Fibroblast of lung (primary cell): Measurements from ENCODE around the gene MAP9. TPM values are rescaled to one million over a fixed set of nuclear protein-coding genes. Genes with fewer than 3 reads are reported as not detected.

Source experiments
- DNase-seq, 2 donors: peaks; one replicate each; pipeline versions ENCODE4 v3.0.0 to v3.0.0-alpha.2; 2010; ENCODE audit warnings: low read depth in 2 of 2
- H2AFZ ChIP-seq: 2 replicates; pipeline ENCODE4 v1.5.1; 2012; ENCODE audit warnings: low read length, control low read depth, inconsistent platforms
- H3K27ac ChIP-seq: 2 replicates; pipeline ENCODE4 v1.5.1; 2011; ENCODE audit warnings: low read length, control low read depth; ENCODE audit not compliant: insufficient read depth
- H3K27me3 ChIP-seq: 2 replicates; pipeline ENCODE4 v1.5.1; 2011; ENCODE audit warnings: mild to moderate bottlenecking, low read length; ENCODE audit not compliant: control insufficient read depth, insufficient read depth
- H3K36me3 ChIP-seq: 2 replicates; pipeline ENCODE4 v1.5.1; 2011; ENCODE audit warnings: low read length; ENCODE audit not compliant: control insufficient read depth, insufficient read depth
- H3K4me1 ChIP-seq: 2 replicates; pipeline ENCODE4 v1.5.1; 2011; ENCODE audit warnings: low read length; ENCODE audit not compliant: control insufficient read depth, insufficient read depth; ENCODE audit errors: extremely low read depth
- H3K4me2 ChIP-seq: 2 replicates; pipeline ENCODE4 v1.5.1; 2011; ENCODE audit warnings: low read length, control low read depth; ENCODE audit not compliant: insufficient read depth; ENCODE audit errors: extremely low read depth
- H3K4me3 ChIP-seq, 4 experiments: fragments of 200-600 bp in 1 of 4; sonication (generic) in 1 of 4; replicated peaks in 1 of 4; 2 replicates each; pipeline ENCODE4 v1.5.1; 2011 to 2016; ENCODE audit warnings: low read length in 4 of 4, low read depth in 3 of 4, mild to moderate bottlenecking in 3 of 4, control low read depth in 2 of 4, inconsistent platforms in 1 of 4, mixed read lengths in 1 of 4; ENCODE audit not compliant: insufficient read depth in 1 of 4; ENCODE audit errors: control extremely low read depth in 1 of 4
- H3K79me2 ChIP-seq: 2 replicates; pipeline ENCODE4 v1.5.1; 2012; ENCODE audit warnings: mild to moderate bottlenecking, low read length, inconsistent platforms; ENCODE audit not compliant: control insufficient read depth, insufficient read depth
- H3K9ac ChIP-seq: 2 replicates; pipeline ENCODE4 v1.5.1; 2011; ENCODE audit warnings: mild to moderate bottlenecking, low read length, control low read depth; ENCODE audit not compliant: insufficient read depth
- H3K9me3 ChIP-seq: 2 replicates; pipeline ENCODE4 v1.5.1; 2012; ENCODE audit warnings: low read depth, low read length; ENCODE audit not compliant: control insufficient read depth, insufficient read depth
- H4K20me1 ChIP-seq: 2 replicates; pipeline ENCODE4 v1.5.1; 2011; ENCODE audit warnings: low read length; ENCODE audit not compliant: control insufficient read depth, insufficient read depth; ENCODE audit errors: extremely low read depth
- CTCF ChIP-seq, 2 donors: IDR thresholded peaks in 1 of 2; conservative IDR thresholded peaks in 1 of 2; 1 replicate in 1 of 2; 2 replicates in 1 of 2; pipeline ENCODE4 v1.5.1; 2011 to 2012; ENCODE audit warnings: low read length in 2 of 2, control low read depth in 1 of 2, inconsistent platforms in 1 of 2, low read depth in 1 of 2, mild to moderate bottlenecking in 1 of 2
- EZH2 ChIP-seq: IDR thresholded peaks from 2 replicates; pipeline ENCODE4 v1.5.1; 2012; ENCODE audit warnings: low read length, control low read depth, mild to moderate bottlenecking; ENCODE audit errors: missing control alignments
- polyA plus RNA-seq, 2 donors: library from polyadenylated mRNA; depleted of rRNA in 1 of 2; stranded (reverse) in 1 of 2; unstranded in 1 of 2; fragments of >200 nt; gene quantifications; 2 replicates each; pipeline ENCODE4 v1.2.1, GENCODE V29; 2011 to 2012; ENCODE audit warnings: missing spikeins in 1 of 2
- total RNA-seq: library from RNA; depleted of rRNA; stranded (reverse); fragments of >200 nt; gene quantifications from 2 replicates; pipeline ENCODE4 v1.2.1, GENCODE V29; 2014

Gene MAP9
- total and polyA plus RNA-seq, 2 donors (not counting 1 experiment from before 2014, with no cell fraction given): 12.6 to 14.7 TPM

- H3K9ac ChIP-seq: no peak overlapping the region
- no peak overlapping the region for H3K4me2 ChIP-seq
- no peak for DNase-seq
- no peak overlapping the region for H3K4me3 ChIP-seq
- H3K36me3 ChIP-seq: no peaks in the 10 kb centered on the region
- TF ChIP-seq CTCF (conservative IDR thresholded peaks at IDR 0.05 in 1 of 2, IDR thresholded peaks at IDR 0.05 in 1 of 2; ENCODE audit: low read depth in 1 of 2, low read length in 2 of 2) (no peak), EZH2 (no peak)
- no peaks in the 10 kb centered on the region for H3K79me2 ChIP-seq
- no peaks in the 10 kb centered on the region for H4K20me1 ChIP-seq
- no peak overlapping the region for H2AFZ ChIP-seq
- H3K27ac ChIP-seq: no peak overlapping the region
- no peaks in the 10 kb centered on the region for H3K4me1 ChIP-seq
- H3K27me3 ChIP-seq: no peaks in the 10 kb centered on the region
- no peaks in the 10 kb centered on the region for H3K9me3 ChIP-seq
These were observed 34.8 kb upstream of the MAP9 start for GRCh38 chr4:155411546-155411945.

- Histone ChIP-seq H3K9ac (no peak overlapping the region), H3K4me2 (no peak overlapping the region), H3K4me1 (peaks cover 5% of the 10 kb centered on the region), H3K9me3 (no peaks in the 10 kb centered on the region), H3K79me2 (no peaks in the 10 kb centered on the region), H3K36me3 (no peaks in the 10 kb centered on the region), H3K27me3 (no peaks in the 10 kb centered on the region), H3K4me3 (no peak overlapping the region), H2AFZ (no peak overlapping the region), H3K27ac (no peak overlapping the region), H4K20me1 (no peaks in the 10 kb centered on the region)
- TF ChIP-seq EZH2 (no peak), CTCF (conservative IDR thresholded peaks at IDR 0.05 in 1 of 2, IDR thresholded peaks at IDR 0.05 in 1 of 2; ENCODE audit: low read depth in 1 of 2, low read length in 2 of 2) (no peak)
- no peak for DNase-seq
These were observed 32.0 kb upstream of the MAP9 start for GRCh38 chr4:155408796-155409195.

DNA sequence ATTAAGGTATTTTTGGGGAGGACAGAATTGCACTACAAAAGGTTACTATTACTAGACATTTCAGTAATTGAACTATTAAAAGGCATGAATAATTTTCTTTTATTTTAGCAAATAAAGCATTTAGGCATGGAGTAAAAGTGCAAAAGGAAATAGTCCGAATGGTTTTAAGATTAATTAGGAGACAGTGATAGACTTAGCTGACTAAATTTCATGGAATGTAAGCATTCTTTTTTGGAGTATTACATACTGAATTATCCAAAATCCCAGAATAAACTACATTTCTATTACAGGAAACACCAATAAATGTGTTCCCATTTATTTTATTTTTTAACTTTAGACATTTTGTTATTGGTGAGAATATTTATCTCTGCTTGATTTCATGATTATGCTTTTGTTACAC is 30.7 kb upstream of the MAP9 start:
- no peaks in the 10 kb centered on the region for H3K9me3 ChIP-seq
- H2AFZ ChIP-seq: no peak overlapping the region
- no peaks in the 10 kb centered on the region for H3K79me2 ChIP-seq
- H3K27ac ChIP-seq: no peak overlapping the region
- H3K36me3 ChIP-seq: no peaks in the 10 kb centered on the region
- no peaks in the 10 kb centered on the region for H3K27me3 ChIP-seq
- DNase-seq: peak; percentile 9 to 55
- H3K4me1 ChIP-seq: peaks cover 5% of the 10 kb centered on the region
- peak overlapping the region; percentile 42 for H3K4me2 ChIP-seq
- H4K20me1 ChIP-seq: no peaks in the 10 kb centered on the region
- no peak for TF ChIP-seq CTCF (conservative IDR thresholded peaks at IDR 0.05 in 1 of 2, IDR thresholded peaks at IDR 0.05 in 1 of 2; ENCODE audit: low read depth in 1 of 2, low read length in 2 of 2)
- no peak for TF ChIP-seq EZH2
- no peak overlapping the region for H3K9ac ChIP-seq
- no peak overlapping the region for H3K4me3 ChIP-seq
